ENCODE measurements around the gene AP1S1.

DNA sequence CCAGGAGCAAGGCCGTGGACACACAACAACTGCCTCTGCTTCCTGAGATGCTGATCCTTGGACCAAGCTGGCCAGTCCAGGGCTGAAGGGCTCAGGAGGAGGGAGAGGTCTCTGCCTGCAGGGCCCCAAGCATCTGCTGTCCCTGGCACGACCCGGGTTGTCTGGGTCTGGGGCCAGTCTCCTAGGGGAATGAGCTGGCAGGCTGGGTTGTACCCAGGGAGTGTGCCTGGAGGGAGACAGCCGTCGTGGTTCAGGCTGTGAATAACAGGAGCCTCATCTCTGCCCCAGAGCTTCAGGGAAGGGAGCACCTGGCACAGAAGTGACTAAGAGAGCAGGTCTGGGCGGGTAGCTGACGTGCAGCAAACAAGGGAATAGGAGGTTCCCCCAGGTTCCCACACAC lies 45.3 kb upstream of the AP1S1 start:
- TF ChIP-seq POLR2A (IDR thresholded peaks at IDR 0.05; ENCODE audit: low read length) (no peak), GATA1 (IDR thresholded peaks at IDR 0.05; ENCODE audit: low read depth, low read length) (no peak)
